Esophagus squamous epithelium (tissue), 4 donors: ENCODE measurements around the gene ARNT2.

Source experiments
- POLR2A ChIP-seq, 4 donors: fragments of 450-650 bp; IDR thresholded peaks; one replicate each; pipeline ENCODE4 v1.6.1; 2017; ENCODE audit warnings: antibody characterized with exemption in 4 of 4, mild to moderate bottlenecking in 4 of 4, moderate library complexity in 3 of 4
- TF ChIP-seq, protein P1 (sequence below), 6 experiments: fragments of 450-650 bp in 4 of 6; fragments of 200-600 bp in 2 of 6; sonication (generic) in 2 of 6; IDR thresholded peaks; one replicate each; pipeline ENCODE4 v1.5.1; 2016 to 2019; ENCODE audit warnings: antibody characterized with exemption in 6 of 6, mild to moderate bottlenecking in 4 of 6, moderate library complexity in 4 of 6

DNA sequence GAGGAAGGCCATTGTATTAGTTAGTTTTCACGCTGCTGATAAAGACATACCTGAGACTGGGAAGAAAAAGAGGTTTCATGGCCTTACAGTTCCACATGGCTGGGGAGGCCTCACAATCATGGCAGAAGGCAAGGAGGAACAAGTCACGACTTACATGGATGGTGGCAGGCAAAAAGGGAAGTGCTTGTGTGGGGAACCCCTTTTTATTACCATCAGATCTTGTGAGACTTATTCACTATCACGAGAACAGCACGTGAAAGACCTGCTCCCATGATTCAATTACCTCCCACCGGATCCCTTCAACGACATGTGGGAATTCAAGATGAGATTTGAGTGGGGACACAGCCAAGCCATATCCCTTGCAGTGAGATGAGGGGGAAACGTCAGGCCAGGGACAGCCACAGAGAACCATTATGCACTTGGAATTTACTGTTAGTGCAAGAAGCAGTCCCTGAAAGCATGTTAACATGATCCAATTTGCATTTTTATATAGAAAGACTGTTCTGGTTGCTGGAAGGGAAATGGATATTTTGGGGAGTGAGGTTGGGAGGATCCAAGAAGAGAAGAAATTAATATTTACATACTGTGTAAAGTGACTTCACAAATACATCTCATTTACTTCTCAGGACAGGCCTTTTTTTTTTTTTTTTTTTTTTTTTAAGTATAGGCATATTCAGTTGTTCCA is 87.1 kb downstream of the ARNT2 start:
- TF ChIP-seq POLR2A (IDR thresholded peaks at IDR 0.05) = no peak
- TF ChIP-seq, protein P1, sequence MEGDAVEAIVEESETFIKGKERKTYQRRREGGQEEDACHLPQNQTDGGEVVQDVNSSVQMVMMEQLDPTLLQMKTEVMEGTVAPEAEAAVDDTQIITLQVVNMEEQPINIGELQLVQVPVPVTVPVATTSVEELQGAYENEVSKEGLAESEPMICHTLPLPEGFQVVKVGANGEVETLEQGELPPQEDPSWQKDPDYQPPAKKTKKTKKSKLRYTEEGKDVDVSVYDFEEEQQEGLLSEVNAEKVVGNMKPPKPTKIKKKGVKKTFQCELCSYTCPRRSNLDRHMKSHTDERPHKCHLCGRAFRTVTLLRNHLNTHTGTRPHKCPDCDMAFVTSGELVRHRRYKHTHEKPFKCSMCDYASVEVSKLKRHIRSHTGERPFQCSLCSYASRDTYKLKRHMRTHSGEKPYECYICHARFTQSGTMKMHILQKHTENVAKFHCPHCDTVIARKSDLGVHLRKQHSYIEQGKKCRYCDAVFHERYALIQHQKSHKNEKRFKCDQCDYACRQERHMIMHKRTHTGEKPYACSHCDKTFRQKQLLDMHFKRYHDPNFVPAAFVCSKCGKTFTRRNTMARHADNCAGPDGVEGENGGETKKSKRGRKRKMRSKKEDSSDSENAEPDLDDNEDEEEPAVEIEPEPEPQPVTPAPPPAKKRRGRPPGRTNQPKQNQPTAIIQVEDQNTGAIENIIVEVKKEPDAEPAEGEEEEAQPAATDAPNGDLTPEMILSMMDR (IDR thresholded peaks at IDR 0.05) = no peak
